GM03348 (cell line): Measurements from ENCODE around the gene PSMD10.

ENCODE experiments used
- DNase-seq: peaks from one replicate; pipeline ENCODE4 v3.0.0; 2012; ENCODE audit warnings: low spot score

PSMD10 gene

GRCh38 chrX:108071578-108071977, 19.8 kb downstream of the PSMD10 start:
- DNase-seq: no peak

GRCh38 chrX:108070891-108071290, 20.5 kb downstream of the PSMD10 start:
- peak; percentile 1 for DNase-seq

- DNase-seq: no peak
Measured at GRCh38 chrX:108068121-108068520, 23.2 kb downstream of the PSMD10 start.

- DNase-seq: no peak
Measured at GRCh38 chrX:108064613-108065012, 26.7 kb downstream of the PSMD10 start.

GRCh38 chrX:108064001-108064400, 27.3 kb downstream of the PSMD10 start:
- DNase-seq: no peak

GRCh38 chrX:108059801-108060200, 31.5 kb downstream of the PSMD10 start:
- no peak for DNase-seq

GRCh38 chrX:108055546-108055945, 35.8 kb downstream of the PSMD10 start:
- no peak for DNase-seq

GRCh38 chrX:108053218-108053617, 38.1 kb downstream of the PSMD10 start:
- no peak for DNase-seq

- no peak for DNase-seq
Measured at GRCh38 chrX:108049649-108050048, 41.7 kb downstream of the PSMD10 start.

- no peak for DNase-seq
Measured at GRCh38 chrX:108044554-108045256, 46.6 kb downstream of the PSMD10 start, which contains the start of gene VSIG1. TSS of gene VSIG1 (plus strand) at chrX:108045065. CDS start at chrX:108045131, 66 bp downstream.

- no peak for DNase-seq
Measured at GRCh38 chrX:108036298-108036973, 54.9 kb downstream of the PSMD10 start.

GRCh38 chrX:108034725-108035124, 56.6 kb downstream of the PSMD10 start:
- no peak for DNase-seq
